ENCODE measurements around the gene UGT3A2.

Gene UGT3A2

GRCh38 chr5:36099748-36100147 lies 33.1 kb upstream of the UGT3A2 start:
- TF ChIP-seq FOXP2 (optimal IDR thresholded peaks at IDR 0.05; ENCODE audit: borderline replicate concordance, extremely low read depth, extremely low read length, insufficient read depth) (no peak), POLR2AphosphoS5 (IDR thresholded peaks at IDR 0.05; ENCODE audit: low read depth, low read length) (no peak), REST (IDR thresholded peaks at IDR 0.05; ENCODE audit: insufficient read depth in 1 of 2, low read depth in 2 of 2, low read length in 2 of 2) (no peak), SIN3A (IDR thresholded peaks at IDR 0.05; ENCODE audit: borderline replicate concordance, insufficient read depth, low read length) (no peak), TAF1 (IDR thresholded peaks at IDR 0.05; ENCODE audit: borderline replicate concordance, insufficient read depth, low read length) (no peak)

- TF ChIP-seq SIN3A (IDR thresholded peaks at IDR 0.05; ENCODE audit: borderline replicate concordance, insufficient read depth, low read length) (no peak), REST (IDR thresholded peaks at IDR 0.05; ENCODE audit: insufficient read depth in 1 of 2, low read depth in 2 of 2, low read length in 2 of 2) (no peak), TAF1 (IDR thresholded peaks at IDR 0.05; ENCODE audit: borderline replicate concordance, insufficient read depth, low read length) (no peak), POLR2AphosphoS5 (IDR thresholded peaks at IDR 0.05; ENCODE audit: low read depth, low read length) (no peak)
Observed at GRCh38 chr5:36096486-36096885, 29.8 kb upstream of the UGT3A2 start.

- TF ChIP-seq FOXP2 (optimal IDR thresholded peaks at IDR 0.05; ENCODE audit: borderline replicate concordance, extremely low read depth, extremely low read length, insufficient read depth) (no peak), POLR2AphosphoS5 (IDR thresholded peaks at IDR 0.05; ENCODE audit: low read depth, low read length) (no peak), TAF1 (IDR thresholded peaks at IDR 0.05; ENCODE audit: borderline replicate concordance, insufficient read depth, low read length) (no peak), SIN3A (IDR thresholded peaks at IDR 0.05; ENCODE audit: borderline replicate concordance, insufficient read depth, low read length) (no peak), REST (IDR thresholded peaks at IDR 0.05; ENCODE audit: insufficient read depth in 1 of 2, low read depth in 2 of 2, low read length in 2 of 2) (no peak)
Observed at GRCh38 chr5:36089989-36090388, 23.3 kb upstream of the UGT3A2 start.

- TF ChIP-seq REST (IDR thresholded peaks at IDR 0.05; ENCODE audit: insufficient read depth in 1 of 2, low read depth in 2 of 2, low read length in 2 of 2) (no peak), TAF1 (IDR thresholded peaks at IDR 0.05; ENCODE audit: borderline replicate concordance, insufficient read depth, low read length) (no peak), FOXP2 (optimal IDR thresholded peaks at IDR 0.05; ENCODE audit: borderline replicate concordance, extremely low read depth, extremely low read length, insufficient read depth) (no peak), SIN3A (IDR thresholded peaks at IDR 0.05; ENCODE audit: borderline replicate concordance, insufficient read depth, low read length) (no peak), POLR2AphosphoS5 (IDR thresholded peaks at IDR 0.05; ENCODE audit: low read depth, low read length) (no peak)
Observed at GRCh38 chr5:36079200-36079781, 12.6 kb upstream of the UGT3A2 start.

- TF ChIP-seq POLR2AphosphoS5 (IDR thresholded peaks at IDR 0.05; ENCODE audit: low read depth, low read length): no peak
- no peak for TF ChIP-seq FOXP2 (optimal IDR thresholded peaks at IDR 0.05; ENCODE audit: borderline replicate concordance, extremely low read depth, extremely low read length, insufficient read depth)
- TF ChIP-seq REST (IDR thresholded peaks at IDR 0.05; ENCODE audit: insufficient read depth in 1 of 2, low read depth in 2 of 2, low read length in 2 of 2): no peak
- TF ChIP-seq SIN3A (IDR thresholded peaks at IDR 0.05; ENCODE audit: borderline replicate concordance, insufficient read depth, low read length): no peak
- TF ChIP-seq TAF1 (IDR thresholded peaks at IDR 0.05; ENCODE audit: borderline replicate concordance, insufficient read depth, low read length): no peak
Observed at GRCh38 chr5:36078430-36078829, 11.7 kb upstream of the UGT3A2 start.
